ENCODE data around the gene MCTP2.
A peak's percentile ranks its signal among the peaks of the same experiment; 100 is the strongest.

MCTP2 gene

GRCh38 chr15:94298364-94298763, 67.0 kb downstream of the MCTP2 start:
- no peak for DNase-seq (ENCODE audit: low read depth in 2 of 2)

- no peak for DNase-seq (ENCODE audit: low read depth in 2 of 2)
These were observed 69.3 kb downstream of the MCTP2 start for GRCh38 chr15:94300612-94301011.

GRCh38 chr15:94305133-94305532, 73.8 kb downstream of the MCTP2 start:
- DNase-seq (ENCODE audit: low read depth in 2 of 2), result peak in 1 of 2 donors; percentile 7

- peak in 1 of 2 donors; percentile 10 for DNase-seq (ENCODE audit: low read depth in 2 of 2)
These were observed 75.6 kb downstream of the MCTP2 start for GRCh38 chr15:94306700-94307650.

GRCh38 chr15:94312946-94313345, 81.6 kb downstream of the MCTP2 start:
- DNase-seq (ENCODE audit: low read depth in 2 of 2), result no peak

GRCh38 chr15:94314639-94315038, 83.3 kb downstream of the MCTP2 start:
- no peak for DNase-seq (ENCODE audit: low read depth in 2 of 2)

GRCh38 chr15:94317211-94317610, 85.8 kb downstream of the MCTP2 start:
- DNase-seq (ENCODE audit: low read depth in 2 of 2), result no peak

GRCh38 chr15:94322141-94322540, 90.8 kb downstream of the MCTP2 start:
- DNase-seq (ENCODE audit: low read depth in 2 of 2), result no peak

GRCh38 chr15:94323076-94323475, 91.7 kb downstream of the MCTP2 start:
- DNase-seq (ENCODE audit: low read depth in 2 of 2), result no peak

GRCh38 chr15:94324117-94324826, 92.9 kb downstream of the MCTP2 start:
- DNase-seq (ENCODE audit: low read depth in 2 of 2), result peak in 1 of 2 donors; percentile 33

- DNase-seq (ENCODE audit: low read depth in 2 of 2), result no peak
These were observed 93.7 kb downstream of the MCTP2 start for GRCh38 chr15:94324835-94325767.

GRCh38 chr15:94327356-94327936, 96.1 kb downstream of the MCTP2 start:
- no peak for DNase-seq (ENCODE audit: low read depth in 2 of 2)

GRCh38 chr15:94331731-94332130, 100.4 kb downstream of the MCTP2 start:
- no peak for DNase-seq (ENCODE audit: low read depth in 2 of 2)

GRCh38 chr15:94335616-94336015, 104.3 kb downstream of the MCTP2 start:
- DNase-seq (ENCODE audit: low read depth in 2 of 2), result no peak

GRCh38 chr15:94336817-94337467, 105.6 kb downstream of the MCTP2 start:
- no peak for DNase-seq (ENCODE audit: low read depth in 2 of 2)

GRCh38 chr15:94338243-94338846, 107.0 kb downstream of the MCTP2 start:
- DNase-seq (ENCODE audit: low read depth in 2 of 2), result no peak

- no peak for DNase-seq (ENCODE audit: low read depth in 2 of 2)
These were observed 114.9 kb downstream of the MCTP2 start for GRCh38 chr15:94346282-94346681.

- no peak for DNase-seq (ENCODE audit: low read depth in 2 of 2)
These were observed 116.7 kb downstream of the MCTP2 start for GRCh38 chr15:94348084-94348483.

GRCh38 chr15:94351031-94351535, 119.7 kb downstream of the MCTP2 start:
- no peak for DNase-seq (ENCODE audit: low read depth in 2 of 2)

All from stimulated activated CD8-positive, alpha-beta memory T cell treated with anti-CD3 and anti-CD28 coated beads, Interleukin-2, amount 100 ng/mL, for 48 hours (primary cell).